B cell (primary cell): ENCODE results near the gene ZKSCAN2. TPM values are rescaled to one million over a fixed set of nuclear protein-coding genes. Genes with fewer than 3 reads are reported as not detected.

Experiments used
- ATAC-seq: fragments of 200-7000 bp; cut with Tn5 transposase; one replicate; pipeline ENCODE4 v1.10.0; 2021; ENCODE audit warnings: low read depth, mild to moderate bottlenecking, moderate number of reproducible peaks, moderate library complexity
- CTCF ChIA-PET: fragments of 350-600 bp; sonication (Branson Sonifier 250); formaldehyde crosslinking; loops from one replicate; lab custom pipeline; 2021; ENCODE audit warnings: antibody characterized with exemption, inconsistent platforms; lab: Charles Lee
- POLR2A ChIA-PET: fragments of 350-600 bp; sonication (Branson Sonifier 250); formaldehyde crosslinking; loops from one replicate; lab custom pipeline; 2021; ENCODE audit warnings: antibody characterized with exemption; lab: Charles Lee
- DNase-seq: peaks from one replicate; pipeline ENCODE4 v3.0.0; 2013
- H2AFZ ChIP-seq: 2 replicates; pipeline ENCODE4 v1.6.1; 2012; ENCODE audit warnings: mild to moderate bottlenecking, low read depth, low read length; ENCODE audit not compliant: insufficient read depth, poor library complexity, severe bottlenecking
- H3K27ac ChIP-seq, 2 donors: 1 replicate in 1 of 2; 2 replicates in 1 of 2; pipeline ENCODE4 v1.5.1; 2012 to 2013; ENCODE audit warnings: low read length in 2 of 2, mild to moderate bottlenecking in 2 of 2, moderate library complexity in 1 of 2
- H3K27me3 ChIP-seq, 4 experiments: fragments of 200-600 bp in 1 of 4; sonication (generic) in 1 of 4; replicated peaks in 1 of 4; 1 replicate in 2 of 4; 2 replicates in 2 of 4; pipeline versions ENCODE4 v1.6.1 to v1.7.0; 2013 to 2016; ENCODE audit warnings: low read length in 3 of 4, mild to moderate bottlenecking in 2 of 4, mixed read lengths in 1 of 4, moderate library complexity in 1 of 4; ENCODE audit not compliant: insufficient read depth in 4 of 4, control insufficient read depth in 3 of 4; ENCODE audit errors: control extremely low read depth in 1 of 4
- H3K36me3 ChIP-seq, 2 experiments: replicated peaks in 1 of 2; 1 replicate in 1 of 2; 2 replicates in 1 of 2; pipeline versions ENCODE4 v1.6.1 to v1.7.1; 2013; ENCODE audit warnings: low read length in 1 of 2; ENCODE audit not compliant: insufficient read depth in 2 of 2, control insufficient read depth in 1 of 2; ENCODE audit errors: control extremely low read depth in 1 of 2, extremely low read depth in 1 of 2
- H3K4me1 ChIP-seq, 2 donors: fragments of 200-600 bp in 1 of 2; sonication (generic) in 1 of 2; 1 replicate in 1 of 2; 2 replicates in 1 of 2; pipeline versions ENCODE4 v1.5.1 to v1.6.1; 2013 to 2017; ENCODE audit warnings: low read length in 2 of 2; ENCODE audit not compliant: control insufficient read depth in 2 of 2, insufficient read depth in 2 of 2
- H3K4me2 ChIP-seq: replicated peaks from 2 replicates; pipeline ENCODE3; 2012; ENCODE audit warnings: mild to moderate bottlenecking, low read depth, low read length; ENCODE audit not compliant: poor library complexity, severe bottlenecking
- H3K4me3 ChIP-seq, 5 experiments: fragments of 200-600 bp in 1 of 5; sonication (generic) in 1 of 5; 1 replicate in 3 of 5; 2 replicates in 2 of 5; pipeline versions ENCODE4 v1.5.1 to v1.7.0; 2011 to 2016; ENCODE audit warnings: low read length in 4 of 5, mild to moderate bottlenecking in 4 of 5, low read depth in 2 of 5, control low read depth in 1 of 5, moderate library complexity in 1 of 5; ENCODE audit not compliant: insufficient read depth in 1 of 5; ENCODE audit errors: control extremely low read depth in 1 of 5, extremely low read depth in 1 of 5
- H3K79me2 ChIP-seq: fragments of 200-600 bp; sonication (generic); one replicate; pipeline ENCODE4 v1.6.0; 2016; ENCODE audit warnings: low read length; ENCODE audit not compliant: control insufficient read depth, insufficient read depth
- H3K9ac ChIP-seq: fragments of 200-600 bp; sonication (generic); 2 replicates; pipeline ENCODE4 v1.6.1; 2017; ENCODE audit warnings: mild to moderate bottlenecking, low read length, moderate library complexity
- H3K9me3 ChIP-seq, 3 donors: one replicate each; pipeline versions ENCODE4 v1.6.1 to v1.7.1; 2013; ENCODE audit warnings: low read length in 2 of 3; ENCODE audit not compliant: control insufficient read depth in 2 of 3, insufficient read depth in 1 of 3; ENCODE audit errors: control extremely low read depth in 1 of 3
- H4K20me1 ChIP-seq: 2 replicates; pipeline ENCODE4 v1.6.0; 2012; ENCODE audit warnings: mild to moderate bottlenecking, low read length; ENCODE audit not compliant: insufficient read depth, control insufficient read depth, poor library complexity, severe bottlenecking
- H3K27ac Mint-ChIP-seq: one replicate; pipeline ENCODE4 v1.8.0; 2021; ENCODE audit warnings: mixed read lengths
- H3K27me3 Mint-ChIP-seq: one replicate; pipeline ENCODE4 v1.8.0; 2021; ENCODE audit warnings: mixed read lengths
- H3K4me1 Mint-ChIP-seq: one replicate; pipeline ENCODE4 v1.8.0; 2021; ENCODE audit warnings: mixed read lengths
- H3K4me3 Mint-ChIP-seq: one replicate; pipeline ENCODE4 v1.8.0; 2021; ENCODE audit warnings: mixed read lengths
- H3K9me3 Mint-ChIP-seq: one replicate; pipeline ENCODE4 v1.8.0; 2022; ENCODE audit warnings: mixed read lengths; ENCODE audit not compliant: insufficient read depth
- EZH2 ChIP-seq: IDR thresholded peaks from 2 replicates; pipeline ENCODE4 v1.6.1; 2012; ENCODE audit warnings: borderline replicate concordance, low read depth, mild to moderate bottlenecking, moderate library complexity, low read length; ENCODE audit not compliant: insufficient read depth, poor library complexity, severe bottlenecking
- WGBS: methylation state at CpG from one replicate; pipeline ENCODE4 v1.1.5; 2013; ENCODE audit warnings: missing lambda C conversion rate; ENCODE audit not compliant: insufficient coverage; 5-methylcytosine and 5-hydroxymethylcytosine counted together
- intact Hi-C: fragments of 100-400 bp; cut with micrococcal nuclease; formaldehyde crosslinking; loops from one replicate; pipeline ENCODE4 v1.10.0; 2022
- polyA plus RNA-seq: library from polyadenylated mRNA; depleted of rRNA; stranded (reverse); fragments of >200 nt; gene quantifications from 2 replicates; pipeline ENCODE4 v1.2.3, GENCODE V29; 2012
- total RNA-seq, 2 donors: library from RNA; stranded (reverse); fragments of 120-200 nt in 1 of 2; gene quantifications; 1 replicate in 1 of 2; 2 replicates in 1 of 2; pipeline versions ENCODE4 v1.2.3 to v1.2.4, GENCODE V29; 2013 to 2022
- TF ChIP-seq, protein P1 (sequence below): fragments of 200-600 bp; IDR thresholded peaks from one replicate; pipeline ENCODE4 v1.8.0; 2022; ENCODE audit warnings: antibody characterized with exemption, mild to moderate bottlenecking

ZKSCAN2 gene
- total and polyA plus RNA-seq, 2 donors (not counting 1 experiment from before 2014, with no cell fraction given) = 0.85 to 9.1 TPM

DNA sequence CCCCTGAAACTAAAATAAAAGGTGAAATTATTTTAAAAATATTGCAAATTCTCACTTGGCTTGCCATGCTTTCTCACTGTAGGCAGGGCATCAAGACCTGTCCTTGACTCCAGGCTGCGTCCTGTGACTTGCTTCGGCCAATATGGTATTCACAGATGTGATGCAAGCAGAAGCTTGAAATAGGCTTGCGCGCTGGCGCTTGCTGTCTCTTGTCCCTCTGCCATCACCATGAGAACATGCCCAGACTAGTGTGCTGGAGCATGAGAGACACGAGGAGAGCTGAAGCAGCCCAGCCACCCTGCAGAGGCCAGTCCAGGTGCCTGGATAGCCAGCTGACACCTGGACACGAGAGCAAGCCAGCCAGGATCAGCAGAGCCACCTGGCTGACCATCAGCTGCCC is 21.8 kb upstream of the ZKSCAN2 start:
- Histone ChIP-seq H2AFZ (no peak overlapping the region), H3K9me3 (no peaks in the 10 kb centered on the region), H3K4me3 (no peak overlapping the region), H3K9ac (no peak overlapping the region), H3K27me3 (peaks cover 0 to 3% (median 0%) of the 10 kb centered on the region in 4 experiments), H3K4me2 (no peak overlapping the region), H4K20me1 (peaks cover 5% of the 10 kb centered on the region), H3K36me3 (no peaks in the 10 kb centered on the region), H3K4me1 (no peaks in the 10 kb centered on the region), H3K79me2 (no peaks in the 10 kb centered on the region), H3K27ac (no peak overlapping the region)
- WGBS = 82% methylated on average over 7 of the region's 7 CpGs
- H3K4me1 Mint-ChIP-seq = no peaks in the 10 kb centered on the region
- H3K27me3 Mint-ChIP-seq = peaks cover 23% of the 10 kb centered on the region
- H3K9me3 Mint-ChIP-seq = no peaks in the 10 kb centered on the region
- no peak overlapping the region for H3K4me3 Mint-ChIP-seq
- intact Hi-C loops = no loop called here
- H3K27ac Mint-ChIP-seq = no peak overlapping the region
- DNase-seq (no peak), ATAC-seq (no peak)
- ChIA-PET CTCF (no interaction called here), POLR2A (no interaction called here)
- TF ChIP-seq, protein P1, sequence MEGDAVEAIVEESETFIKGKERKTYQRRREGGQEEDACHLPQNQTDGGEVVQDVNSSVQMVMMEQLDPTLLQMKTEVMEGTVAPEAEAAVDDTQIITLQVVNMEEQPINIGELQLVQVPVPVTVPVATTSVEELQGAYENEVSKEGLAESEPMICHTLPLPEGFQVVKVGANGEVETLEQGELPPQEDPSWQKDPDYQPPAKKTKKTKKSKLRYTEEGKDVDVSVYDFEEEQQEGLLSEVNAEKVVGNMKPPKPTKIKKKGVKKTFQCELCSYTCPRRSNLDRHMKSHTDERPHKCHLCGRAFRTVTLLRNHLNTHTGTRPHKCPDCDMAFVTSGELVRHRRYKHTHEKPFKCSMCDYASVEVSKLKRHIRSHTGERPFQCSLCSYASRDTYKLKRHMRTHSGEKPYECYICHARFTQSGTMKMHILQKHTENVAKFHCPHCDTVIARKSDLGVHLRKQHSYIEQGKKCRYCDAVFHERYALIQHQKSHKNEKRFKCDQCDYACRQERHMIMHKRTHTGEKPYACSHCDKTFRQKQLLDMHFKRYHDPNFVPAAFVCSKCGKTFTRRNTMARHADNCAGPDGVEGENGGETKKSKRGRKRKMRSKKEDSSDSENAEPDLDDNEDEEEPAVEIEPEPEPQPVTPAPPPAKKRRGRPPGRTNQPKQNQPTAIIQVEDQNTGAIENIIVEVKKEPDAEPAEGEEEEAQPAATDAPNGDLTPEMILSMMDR = no peak
- no peak for TF ChIP-seq EZH2

DNA sequence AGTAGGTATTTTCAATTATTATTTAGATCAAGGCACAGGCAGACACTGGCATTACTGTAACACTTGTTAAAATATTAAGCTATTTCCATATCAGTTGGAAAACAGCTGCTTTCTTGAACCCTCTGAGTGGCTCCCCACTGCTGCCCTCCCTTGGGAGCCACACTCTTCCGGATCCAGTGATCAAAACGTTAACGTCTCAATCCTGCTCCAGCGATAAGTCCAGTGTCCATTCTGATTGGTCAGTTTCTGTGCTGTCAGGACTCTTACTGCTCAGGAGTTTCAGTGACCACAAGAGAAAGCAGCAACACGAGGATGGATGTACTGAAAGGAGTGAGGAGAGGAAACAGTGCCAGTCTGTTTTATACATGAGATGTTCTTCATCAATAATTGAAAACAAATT is 13.8 kb upstream of the ZKSCAN2 start:
- WGBS = 100% methylated on average over 4 of the region's 5 CpGs
- no peak for DNase-seq
- Histone ChIP-seq H4K20me1 (peaks cover 19% of the 10 kb centered on the region), H3K9me3 (no peaks in the 10 kb centered on the region), H3K36me3 (peaks cover 0 to 4% of the 10 kb centered on the region in 2 experiments), H3K79me2 (peaks cover 13% of the 10 kb centered on the region), H2AFZ (no peak overlapping the region), H3K27me3 (no peaks in the 10 kb centered on the region), H3K4me3 (no peak overlapping the region), H3K4me1 (no peaks in the 10 kb centered on the region), H3K27ac (no peak overlapping the region), H3K9ac (no peak overlapping the region), H3K4me2 (no peak overlapping the region)
- POLR2A ChIA-PET = no interaction called here
- TF ChIP-seq EZH2 = no peak
- TF ChIP-seq, protein P1 = no peak
- CTCF ChIA-PET = no interaction called here
- H3K27me3 Mint-ChIP-seq = no peaks in the 10 kb centered on the region
- H3K4me3 Mint-ChIP-seq = no peak overlapping the region
- no peak for ATAC-seq
- H3K9me3 Mint-ChIP-seq = no peaks in the 10 kb centered on the region
- intact Hi-C loops = no loop called here
- no peak overlapping the region for H3K27ac Mint-ChIP-seq
- no peaks in the 10 kb centered on the region for H3K4me1 Mint-ChIP-seq
